Tibial artery (tissue), 4 donors: ENCODE results near the gene TARS3.

Experiments used
- DNase-seq, 2 donors: peaks; one replicate each; pipeline ENCODE4 v3.0.0-alpha.2; 2019
- H3K27ac ChIP-seq, 2 donors: fragments of 200-600 bp; sonication (generic) in 1 of 2; 1 replicate in 1 of 2; 2 replicates in 1 of 2; pipeline ENCODE4 v1.5.1; 2018 to 2019; ENCODE audit warnings: mild to moderate bottlenecking in 1 of 2
- H3K27me3 ChIP-seq, 2 donors: fragments of 200-600 bp; sonication (generic) in 1 of 2; one replicate each; pipeline versions ENCODE4 v1.5.1 to v1.6.0; 2016 to 2019
- H3K36me3 ChIP-seq, 3 donors: fragments of 200-600 bp; sonication (generic) in 2 of 3; one replicate each; pipeline ENCODE4 v1.5.1; 2016 to 2019; ENCODE audit warnings: mild to moderate bottlenecking in 2 of 3
- H3K4me1 ChIP-seq, 4 donors: fragments of 200-600 bp; sonication (generic) in 2 of 4; 1 replicate in 3 of 4; 2 replicates in 1 of 4; pipeline ENCODE4 v1.5.1; 2016 to 2019
- H3K4me3 ChIP-seq, 2 donors: fragments of 200-600 bp; sonication (generic) in 1 of 2; 1 replicate in 1 of 2; 2 replicates in 1 of 2; pipeline ENCODE4 v1.5.1; 2018 to 2019; ENCODE audit warnings: mild to moderate bottlenecking in 2 of 2
- H3K9me3 ChIP-seq, 3 donors: fragments of 200-600 bp; sonication (generic) in 1 of 3; one replicate each; pipeline ENCODE4 v1.5.1; 2016 to 2019
- CTCF ChIP-seq, 2 experiments: fragments of 200-600 bp in 1 of 2; fragments of 450-650 bp in 1 of 2; IDR thresholded peaks; one replicate each; pipeline ENCODE4 v1.5.1; 2017 to 2019; ENCODE audit warnings: antibody characterized with exemption in 2 of 2, mild to moderate bottlenecking in 1 of 2, moderate library complexity in 1 of 2
- intact Hi-C: fragments of 100-400 bp; cut with DNase I; formaldehyde crosslinking; loops from one replicate; pipeline ENCODE4 v1.15.0; 2023; ENCODE audit warnings: low total_unique reads

The TARS3 gene

GRCh38 chr15:101733545-101733944 lies 9.3 kb upstream of the TARS3 start:
- H3K9me3 ChIP-seq = no peaks in the 10 kb centered on the region
- DNase-seq = no peak

GRCh38 chr15:101732772-101733171 lies 8.5 kb upstream of the TARS3 start:
- H3K4me3 ChIP-seq = no peak overlapping the region
- no peak overlapping the region for H3K27ac ChIP-seq
- no peak for DNase-seq
- H3K36me3 ChIP-seq = no peaks in the 10 kb centered on the region
- TF ChIP-seq CTCF (IDR thresholded peaks at IDR 0.05) = no peak
- no peaks in the 10 kb centered on the region for H3K27me3 ChIP-seq
- H3K9me3 ChIP-seq = no peaks in the 10 kb centered on the region
- no peaks in the 10 kb centered on the region for H3K4me1 ChIP-seq
- intact Hi-C loops = no loop called here

More at GRCh38 chr15:101733545-101733944, 9.3 kb upstream of the TARS3 start:
- Histone ChIP-seq H3K4me3 (no peak overlapping the region), H3K4me1 (no peaks in the 10 kb centered on the region), H3K27ac (no peak overlapping the region), H3K36me3 (no peaks in the 10 kb centered on the region), H3K27me3 (no peaks in the 10 kb centered on the region)
- TF ChIP-seq CTCF (IDR thresholded peaks at IDR 0.05) = no peak
- intact Hi-C loops = no loop called here

GRCh38 chr15:101731746-101732145 lies 7.5 kb upstream of the TARS3 start:
- H3K4me1 ChIP-seq = no peaks in the 10 kb centered on the region

GRCh38 chr15:101727186-101727585 lies 2.9 kb upstream of the TARS3 start:
- Histone ChIP-seq H3K9me3 (no peaks in the 10 kb centered on the region), H3K27ac (no peak overlapping the region), H3K27me3 (no peaks in the 10 kb centered on the region), H3K36me3 (peaks cover 0 to under 1% (median under 1%) of the 10 kb centered on the region in 3 donors), H3K4me3 (no peak overlapping the region), H3K4me1 (peaks cover 0 to 14% (median 7%) of the 10 kb centered on the region in 4 donors)
- intact Hi-C loops = no loop called here
- TF ChIP-seq CTCF (IDR thresholded peaks at IDR 0.05) = no peak
- no peak for DNase-seq

More at GRCh38 chr15:101731746-101732145, 7.5 kb upstream of the TARS3 start:
- intact Hi-C loops = no loop called here
- Histone ChIP-seq H3K9me3 (no peaks in the 10 kb centered on the region), H3K36me3 (no peaks in the 10 kb centered on the region), H3K27me3 (no peaks in the 10 kb centered on the region), H3K4me3 (no peak overlapping the region), H3K27ac (no peak overlapping the region)
- no peak for DNase-seq
- no peak for TF ChIP-seq CTCF (IDR thresholded peaks at IDR 0.05)

- H3K4me3 ChIP-seq = no peak overlapping the region
- intact Hi-C loops = no loop called here
- H3K4me1 ChIP-seq = peaks cover 0 to 14% (median 7%) of the 10 kb centered on the region in 4 donors
- H3K27me3 ChIP-seq = no peaks in the 10 kb centered on the region
- TF ChIP-seq CTCF (IDR thresholded peaks at IDR 0.05) = no peak
- H3K27ac ChIP-seq = peak overlapping the region; percentile 97 to 98
- peaks cover 16 to 22% (median 21%) of the 10 kb centered on the region in 3 donors for H3K36me3 ChIP-seq
- H3K9me3 ChIP-seq = no peaks in the 10 kb centered on the region
- no peak for DNase-seq
Measured at GRCh38 chr15:101725073-101725472, 800 bp upstream of the TARS3 start.

- Histone ChIP-seq H3K9me3 (no peaks in the 10 kb centered on the region), H3K36me3 (peaks cover 21 to 26% (median 25%) of the 10 kb centered on the region in 3 donors), H3K27ac (peak overlapping the region; percentile 97 to 98), H3K4me1 (peaks cover 0 to 14% (median 7%) of the 10 kb centered on the region in 4 donors), H3K27me3 (no peaks in the 10 kb centered on the region), H3K4me3 (peak overlapping the region; percentile 90 to 92)
- no peak for TF ChIP-seq CTCF (IDR thresholded peaks at IDR 0.05)
- intact Hi-C loops = no loop called here
- no peak for DNase-seq
Measured at GRCh38 chr15:101724675-101725005, 367 bp upstream of the TARS3 start.
